ENCODE data around the gene KRT85. TPM values are rescaled to one million over a fixed set of nuclear protein-coding genes. Genes with fewer than 3 reads are reported as not detected.

The KRT85 gene
- total and polyA plus RNA-seq, 2 of the 4 experiments (the other 2 are of a cell fraction), result not detected

DNA sequence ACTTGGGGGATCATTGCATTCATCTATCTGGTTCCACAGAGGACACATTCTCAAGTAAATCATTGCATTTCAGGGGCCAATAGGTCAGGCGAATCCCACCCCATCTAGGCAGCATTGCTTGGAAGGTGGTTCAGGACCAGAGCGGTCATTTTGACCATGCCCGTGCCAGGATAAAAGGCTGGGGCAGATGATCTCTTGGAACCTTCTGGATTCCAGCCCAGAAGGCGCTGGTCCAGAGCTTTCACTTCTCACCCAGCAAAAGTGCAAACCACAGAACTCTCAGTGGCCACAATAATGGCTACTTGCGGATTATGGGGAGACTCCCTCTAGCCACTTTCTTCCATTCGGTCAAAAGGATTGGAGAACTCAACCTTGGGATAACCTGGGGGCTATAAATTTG, 595 bp upstream of the KRT85 start:
- in situ Hi-C loops (cut with MboI; ENCODE audit: low sequenced_read_pairs), result no loop called here
- no peaks in the 10 kb centered on the region for H3K4me1 ChIP-seq (ENCODE audit: control insufficient read depth, insufficient read depth, low read length)
- 100% methylated on average over 1 of the region's 6 CpGs; no CpG with 5 or more reads in 1 of the 2 experiments for WGBS, 2 experiments (ENCODE audit: extremely low coverage in 2 of 2, insufficient read length in 1 of 2)

More for the DNA sequence above, 595 bp upstream of the KRT85 start:
- H2AFZ ChIP-seq (replicated peaks; ENCODE audit: low read length, poor library complexity), result no peak overlapping the region
- no peak overlapping the region for H2AK9ac ChIP-seq (replicated peaks; ENCODE audit: low read depth, low read length, poor library complexity)
- no peak overlapping the region for H3K56ac ChIP-seq (ENCODE audit: extremely low read depth, insufficient read depth, low read length)
- no peak overlapping the region for H4K8ac ChIP-seq (ENCODE audit: low read depth in 2 of 2, low read length in 2 of 2)
- H3K9me1 ChIP-seq (ENCODE audit: insufficient read depth, low read length), result peaks cover 3% of the 10 kb centered on the region; the same call in 1 of the 2 replicates
- no peak overlapping the region for H2BK15ac ChIP-seq (ENCODE audit: low read depth, low read length)
- no peak overlapping the region for H3K4me3 ChIP-seq (ENCODE audit: insufficient read depth, low read depth, low read length)
- H3K4me2 ChIP-seq (ENCODE audit: low read depth, low read length), result no peak overlapping the region
- H2BK20ac ChIP-seq (ENCODE audit: low read depth, low read length), result no peak overlapping the region
- no peak overlapping the region for H2BK120ac ChIP-seq (ENCODE audit: low read depth, low read length)
- H4K5ac ChIP-seq (ENCODE audit: low read depth, low read length), result no peak overlapping the region
- no peak overlapping the region for H3K18ac ChIP-seq (ENCODE audit: low read depth, low read length)
- no peaks in the 10 kb centered on the region for H3K36me3 ChIP-seq (ENCODE audit: control insufficient read depth, insufficient read depth, low read length)
- H2BK5ac ChIP-seq (ENCODE audit: low read depth, low read length, poor library complexity, severe bottlenecking), result no peak overlapping the region
- CTCF ChIA-PET, result no interaction called here
- intact Hi-C loops (cut with micrococcal nuclease), result no loop called here
- no peak for ATAC-seq (ENCODE audit: low read depth)
- H3K4ac ChIP-seq (ENCODE audit: low read depth, low read length), result no peak overlapping the region
- no peak for DNase-seq
- no peaks in the 10 kb centered on the region for H4K20me1 ChIP-seq (ENCODE audit: insufficient read depth, low read length)
- POLR2A ChIA-PET (ENCODE audit: unreplicated experiment), result no interaction called here
- TF ChIP-seq POLR2A (IDR thresholded peaks at IDR 0.05; ENCODE audit: low read depth, low read length), result no peak
- no peak for TF ChIP-seq SMC3 (IDR thresholded peaks at IDR 0.05; ENCODE audit: low read depth, low read length)
- TF ChIP-seq, protein P1, sequence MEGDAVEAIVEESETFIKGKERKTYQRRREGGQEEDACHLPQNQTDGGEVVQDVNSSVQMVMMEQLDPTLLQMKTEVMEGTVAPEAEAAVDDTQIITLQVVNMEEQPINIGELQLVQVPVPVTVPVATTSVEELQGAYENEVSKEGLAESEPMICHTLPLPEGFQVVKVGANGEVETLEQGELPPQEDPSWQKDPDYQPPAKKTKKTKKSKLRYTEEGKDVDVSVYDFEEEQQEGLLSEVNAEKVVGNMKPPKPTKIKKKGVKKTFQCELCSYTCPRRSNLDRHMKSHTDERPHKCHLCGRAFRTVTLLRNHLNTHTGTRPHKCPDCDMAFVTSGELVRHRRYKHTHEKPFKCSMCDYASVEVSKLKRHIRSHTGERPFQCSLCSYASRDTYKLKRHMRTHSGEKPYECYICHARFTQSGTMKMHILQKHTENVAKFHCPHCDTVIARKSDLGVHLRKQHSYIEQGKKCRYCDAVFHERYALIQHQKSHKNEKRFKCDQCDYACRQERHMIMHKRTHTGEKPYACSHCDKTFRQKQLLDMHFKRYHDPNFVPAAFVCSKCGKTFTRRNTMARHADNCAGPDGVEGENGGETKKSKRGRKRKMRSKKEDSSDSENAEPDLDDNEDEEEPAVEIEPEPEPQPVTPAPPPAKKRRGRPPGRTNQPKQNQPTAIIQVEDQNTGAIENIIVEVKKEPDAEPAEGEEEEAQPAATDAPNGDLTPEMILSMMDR (conservative IDR thresholded peaks at IDR 0.05; ENCODE audit: low read depth, low read length), result no peak
- TF ChIP-seq BHLHE40 (IDR thresholded peaks at IDR 0.05; ENCODE audit: low read depth, low read length), result no peak
- TF ChIP-seq RAD21 (IDR thresholded peaks at IDR 0.05; ENCODE audit: low read length), result no peak
- TF ChIP-seq CHD1 (IDR thresholded peaks at IDR 0.05; ENCODE audit: low read depth, low read length), result no peak
- no peak for TF ChIP-seq CEBPB (IDR thresholded peaks at IDR 0.05; ENCODE audit: low read depth, low read length)
- no peak overlapping the region for H3K9ac ChIP-seq (ENCODE audit: low read depth, low read length)
- no peak overlapping the region for H2AK5ac ChIP-seq (ENCODE audit: low read depth, low read length)
- dilution Hi-C loops (cut with HindIII; ENCODE audit: low sequenced_read_pairs, unreplicated experiment), result no loop called here
- H3K79me1 ChIP-seq (ENCODE audit: low read depth in 1 of 2, low read length in 2 of 2), result no peaks in the 10 kb centered on the region
- H3K14ac ChIP-seq (replicated peaks; ENCODE audit: low read depth, low read length), result no peak overlapping the region
- BruUV-seq (replicated peaks), result no TSS peak
- no peak overlapping the region for H3K27ac ChIP-seq (ENCODE audit: insufficient read depth, low read length)
- H3K23ac ChIP-seq (ENCODE audit: low read depth, low read length), result no peak overlapping the region
- peaks cover 63% of the 10 kb centered on the region for H3K27me3 ChIP-seq (ENCODE audit: control insufficient read depth, insufficient read depth, low read length)
- H4K91ac ChIP-seq (ENCODE audit: insufficient read depth, low read depth, low read length), result no peak overlapping the region
- H3K9me3 ChIP-seq (ENCODE audit: control insufficient read depth, insufficient read depth, low read length), result no peaks in the 10 kb centered on the region
